WERI-Rb-1 (cell line): ENCODE data around the gene NELL1.

ENCODE experiments used
- DNase-seq: peaks from one replicate; pipeline ENCODE4 v3.0.0-alpha.2; 2020
- H3K27ac ChIP-seq: fragments of 250-450 bp; sonication (Bioruptor Pico); 2 replicates; pipeline ENCODE4 v1.5.1; 2020; ENCODE audit warnings: mild to moderate bottlenecking, moderate library complexity
- H3K27me3 ChIP-seq: fragments of 250-450 bp; sonication (Bioruptor Pico); 2 replicates; pipeline ENCODE4 v1.5.1; 2021; ENCODE audit warnings: mild to moderate bottlenecking, low read depth, moderate library complexity; ENCODE audit not compliant: insufficient read depth, severe bottlenecking
- H3K36me3 ChIP-seq: fragments of 250-450 bp; sonication (Bioruptor Pico); 2 replicates; pipeline ENCODE4 v1.5.1; 2020; ENCODE audit warnings: mild to moderate bottlenecking, moderate library complexity
- H3K4me3 ChIP-seq: 2 replicates; pipeline ENCODE4 v1.5.1; 2011; ENCODE audit warnings: low read depth, mild to moderate bottlenecking, control low read depth, low read length
- H3K9me3 ChIP-seq: fragments of 250-450 bp; sonication (Bioruptor Pico); 2 replicates; pipeline ENCODE4 v1.5.1; 2021; ENCODE audit warnings: mild to moderate bottlenecking, moderate library complexity; ENCODE audit not compliant: severe bottlenecking
- TF ChIP-seq, protein P1 (sequence below): IDR thresholded peaks from 2 replicates; pipeline ENCODE4 v1.5.1; 2011; ENCODE audit warnings: low read depth, mild to moderate bottlenecking, control low read depth, inconsistent platforms, low read length

Gene NELL1

GRCh38 chr11:21346361-21346760 is 677.0 kb downstream of the NELL1 start:
- no peak overlapping the region for H3K4me3 ChIP-seq
- TF ChIP-seq, protein P1, sequence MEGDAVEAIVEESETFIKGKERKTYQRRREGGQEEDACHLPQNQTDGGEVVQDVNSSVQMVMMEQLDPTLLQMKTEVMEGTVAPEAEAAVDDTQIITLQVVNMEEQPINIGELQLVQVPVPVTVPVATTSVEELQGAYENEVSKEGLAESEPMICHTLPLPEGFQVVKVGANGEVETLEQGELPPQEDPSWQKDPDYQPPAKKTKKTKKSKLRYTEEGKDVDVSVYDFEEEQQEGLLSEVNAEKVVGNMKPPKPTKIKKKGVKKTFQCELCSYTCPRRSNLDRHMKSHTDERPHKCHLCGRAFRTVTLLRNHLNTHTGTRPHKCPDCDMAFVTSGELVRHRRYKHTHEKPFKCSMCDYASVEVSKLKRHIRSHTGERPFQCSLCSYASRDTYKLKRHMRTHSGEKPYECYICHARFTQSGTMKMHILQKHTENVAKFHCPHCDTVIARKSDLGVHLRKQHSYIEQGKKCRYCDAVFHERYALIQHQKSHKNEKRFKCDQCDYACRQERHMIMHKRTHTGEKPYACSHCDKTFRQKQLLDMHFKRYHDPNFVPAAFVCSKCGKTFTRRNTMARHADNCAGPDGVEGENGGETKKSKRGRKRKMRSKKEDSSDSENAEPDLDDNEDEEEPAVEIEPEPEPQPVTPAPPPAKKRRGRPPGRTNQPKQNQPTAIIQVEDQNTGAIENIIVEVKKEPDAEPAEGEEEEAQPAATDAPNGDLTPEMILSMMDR, result no peak

GRCh38 chr11:21350613-21351012 is 681.2 kb downstream of the NELL1 start:
- Histone ChIP-seq H3K36me3 (no peaks in the 10 kb centered on the region), H3K27ac (no peak overlapping the region), H3K9me3 (no peaks in the 10 kb centered on the region), H3K27me3 (peaks cover 4% of the 10 kb centered on the region), H3K4me3 (no peak overlapping the region)
- DNase-seq, result no peak
- TF ChIP-seq, protein P1, result no peak

More at GRCh38 chr11:21346361-21346760, 677.0 kb downstream of the NELL1 start:
- no peaks in the 10 kb centered on the region for H3K27me3 ChIP-seq
- no peak for DNase-seq
- H3K27ac ChIP-seq, result no peak overlapping the region
- H3K36me3 ChIP-seq, result no peaks in the 10 kb centered on the region
- no peaks in the 10 kb centered on the region for H3K9me3 ChIP-seq

GRCh38 chr11:21353425-21353824 is 684.0 kb downstream of the NELL1 start:
- TF ChIP-seq, protein P1, result no peak
- H3K27me3 ChIP-seq, result peaks cover 4% of the 10 kb centered on the region
- no peaks in the 10 kb centered on the region for H3K9me3 ChIP-seq
- H3K27ac ChIP-seq, result no peak overlapping the region
- no peaks in the 10 kb centered on the region for H3K36me3 ChIP-seq
- DNase-seq, result no peak
- H3K4me3 ChIP-seq, result no peak overlapping the region

DNA sequence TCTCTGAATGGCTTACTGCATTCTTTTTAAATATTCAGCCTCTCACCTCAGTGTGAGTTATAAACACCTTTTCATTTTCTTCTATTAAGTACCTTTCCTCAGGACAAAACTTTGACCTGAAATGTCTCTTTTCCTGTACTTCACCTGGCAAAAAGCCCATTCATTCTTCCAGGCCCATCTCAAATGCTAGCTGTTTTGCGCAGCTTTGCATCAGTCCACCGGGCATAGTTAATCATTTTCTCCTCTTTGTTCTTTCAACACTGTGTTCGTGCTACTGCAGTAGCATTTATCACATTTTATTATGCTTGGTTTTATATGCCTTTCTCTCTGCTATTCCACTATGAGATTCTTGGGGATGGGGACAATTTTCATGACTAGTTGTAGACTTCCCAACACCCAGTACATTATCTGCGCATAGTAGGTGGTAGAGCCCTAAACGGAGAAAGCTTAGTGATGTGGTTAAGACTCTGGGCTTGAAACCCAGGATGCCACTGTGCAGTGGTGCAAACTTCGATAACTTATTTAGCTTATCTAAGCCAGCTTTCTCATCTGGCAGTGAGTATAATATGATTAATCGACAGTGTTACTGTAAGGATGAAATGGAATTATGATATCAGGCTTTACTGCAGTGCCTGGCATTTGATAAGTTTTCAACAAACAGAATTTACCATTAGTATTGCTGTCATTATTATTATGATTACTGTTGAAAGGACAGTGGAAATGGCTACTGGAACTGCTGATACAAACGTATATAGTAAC is 695.7 kb downstream of the NELL1 start:
- no peak overlapping the region for H3K4me3 ChIP-seq
- H3K27ac ChIP-seq, result no peak overlapping the region
- H3K9me3 ChIP-seq, result no peaks in the 10 kb centered on the region
- no peak for DNase-seq
- no peaks in the 10 kb centered on the region for H3K27me3 ChIP-seq
- H3K36me3 ChIP-seq, result no peaks in the 10 kb centered on the region
- TF ChIP-seq, protein P1, result no peak

DNA sequence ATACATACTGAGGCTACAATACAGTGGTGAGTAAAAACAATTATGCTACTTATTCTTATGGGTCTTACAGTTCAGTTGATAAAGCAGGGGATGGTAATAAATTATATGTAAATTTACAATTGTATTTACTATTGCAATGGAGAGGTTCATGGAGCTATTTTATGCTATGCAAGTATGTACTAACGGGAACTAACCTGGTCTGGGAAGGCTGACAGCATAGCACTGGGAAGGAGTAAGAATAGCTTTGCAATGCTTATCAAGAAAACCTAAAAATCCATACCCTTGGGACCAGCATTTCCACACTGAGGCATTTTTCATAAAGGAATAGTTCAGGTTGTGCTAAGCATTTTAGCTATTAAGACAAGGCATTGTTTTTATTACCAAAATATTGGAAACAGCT is 700.6 kb downstream of the NELL1 start:
- TF ChIP-seq, protein P1, result no peak
- no peak overlapping the region for H3K4me3 ChIP-seq
- DNase-seq, result no peak
- H3K36me3 ChIP-seq, result no peaks in the 10 kb centered on the region
- H3K27me3 ChIP-seq, result no peaks in the 10 kb centered on the region
- no peaks in the 10 kb centered on the region for H3K9me3 ChIP-seq
- no peak overlapping the region for H3K27ac ChIP-seq

DNA sequence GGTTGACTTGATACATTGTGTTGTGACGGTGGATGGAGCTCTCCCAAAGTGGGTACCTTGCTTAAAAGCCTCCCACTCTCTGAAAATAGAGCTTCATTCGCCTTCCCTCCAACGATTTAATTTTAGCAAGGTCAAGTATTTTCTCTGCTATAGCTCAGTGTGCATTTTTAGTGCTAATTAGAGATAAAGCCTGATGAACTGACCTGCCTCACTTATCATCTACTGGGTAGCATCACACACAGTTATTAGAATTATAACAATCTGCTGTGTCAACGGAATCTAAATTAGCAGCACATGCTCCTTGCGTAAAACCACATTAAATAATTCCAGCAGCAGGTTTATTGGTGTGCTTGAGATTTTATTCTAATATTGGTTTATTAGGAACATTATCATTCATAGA is 701.7 kb downstream of the NELL1 start:
- H3K4me3 ChIP-seq, result no peak overlapping the region
- H3K9me3 ChIP-seq, result no peaks in the 10 kb centered on the region
- H3K27ac ChIP-seq, result no peak overlapping the region
- no peaks in the 10 kb centered on the region for H3K27me3 ChIP-seq
- TF ChIP-seq, protein P1, result no peak
- H3K36me3 ChIP-seq, result no peaks in the 10 kb centered on the region
- no peak for DNase-seq
